OCI-LY7 (cell line): ENCODE measurements around the gene SYNGAP1.

Experiments
- CTCF ChIP-seq: fragments of 200-600 bp; sonication (generic); conservative IDR thresholded peaks from 2 replicates; pipeline ENCODE4 v1.5.1; 2014; ENCODE audit warnings: mild to moderate bottlenecking, antibody characterized with exemption, low read length, moderate library complexity, mixed read lengths
- EZH2phosphoT487 ChIP-seq: fragments of 200-600 bp; sonication (generic); IDR thresholded peaks from 2 replicates; pipeline ENCODE4 v1.6.1; 2018; ENCODE audit warnings: low read depth, borderline replicate concordance, mild to moderate bottlenecking, mixed run types, antibody characterized with exemption, low read length, moderate library complexity, mixed read lengths

GRCh38 chr6:33406126-33406525, 13.7 kb upstream of the SYNGAP1 start:
- TF ChIP-seq CTCF (no peak), EZH2phosphoT487 (no peak)
